GM21528 (cell line): ENCODE measurements around the gene CORO6.

Experiments used
- ATAC-seq: cut with Tn5 transposase; IDR thresholded peaks from one replicate; pipeline ENCODE4 v1.9.1; 2021; ENCODE audit warnings: mild to moderate bottlenecking, moderate library complexity; ENCODE audit not compliant: unreplicated experiment, low FRiP score

CORO6 gene

GRCh38 chr17:29614349-29615047 is 8.2 kb downstream of the CORO6 start:
- no peak for ATAC-seq

- no peak for ATAC-seq
Observed at GRCh38 chr17:29613856-29614255, 8.9 kb downstream of the CORO6 start.

GRCh38 chr17:29613352-29613837 is 9.3 kb downstream of the CORO6 start:
- ATAC-seq, result no peak

- ATAC-seq, result no peak
Observed at GRCh38 chr17:29612404-29613280, 10.1 kb downstream of the CORO6 start.

- no peak for ATAC-seq
Observed at GRCh38 chr17:29612094-29612403, 10.7 kb downstream of the CORO6 start.

GRCh38 chr17:29611351-29612093 is 11.2 kb downstream of the CORO6 start:
- no peak for ATAC-seq

- no peak for ATAC-seq
Observed at GRCh38 chr17:29610395-29610794, 12.3 kb downstream of the CORO6 start.

GRCh38 chr17:29608986-29609385 is 13.7 kb downstream of the CORO6 start:
- ATAC-seq, result no peak

- no peak for ATAC-seq
Observed at GRCh38 chr17:29607557-29608195, 15.0 kb downstream of the CORO6 start.

- ATAC-seq, result no peak
Observed at GRCh38 chr17:29603109-29603674, 19.5 kb downstream of the CORO6 start.

- ATAC-seq, result no peak
Observed at GRCh38 chr17:29597361-29598172, 25.1 kb downstream of the CORO6 start.

GRCh38 chr17:29596811-29597210 is 25.9 kb downstream of the CORO6 start:
- no peak for ATAC-seq

GRCh38 chr17:29595943-29596774 is 26.6 kb downstream of the CORO6 start:
- no peak for ATAC-seq

- no peak for ATAC-seq
Observed at GRCh38 chr17:29595107-29595942, 27.4 kb downstream of the CORO6 start.

- no peak for ATAC-seq
Observed at GRCh38 chr17:29594519-29595090, 28.1 kb downstream of the CORO6 start.

- no peak for ATAC-seq
Observed at GRCh38 chr17:29593591-29594518, 28.9 kb downstream of the CORO6 start.
